HG03095 (cell line): ENCODE data around the gene INHBC.

Experiments used
- ATAC-seq: cut with Tn5 transposase; IDR thresholded peaks from one replicate; pipeline ENCODE4 v1.9.1; 2021; ENCODE audit warnings: moderate library complexity; ENCODE audit not compliant: unreplicated experiment

Gene INHBC

GRCh38 chr12:57452937-57453509 lies 18.4 kb downstream of the INHBC start:
- no peak for ATAC-seq

GRCh38 chr12:57454213-57454565 lies 19.6 kb downstream of the INHBC start:
- no peak for ATAC-seq

GRCh38 chr12:57454566-57455373 lies 20.2 kb downstream of the INHBC start, which contains the start of gene INHBE:
TSS of gene INHBE (plus strand) at chr12:57455307. CDS start at chr12:57455537, 230 bp downstream.
- ATAC-seq = no peak

- no peak for ATAC-seq
These were observed 21.0 kb downstream of the INHBC start for GRCh38 chr12:57455374-57456144.

- ATAC-seq = no peak
These were observed 21.6 kb downstream of the INHBC start for GRCh38 chr12:57456145-57456700.

- no peak for ATAC-seq
These were observed 22.3 kb downstream of the INHBC start for GRCh38 chr12:57456737-57457490.

GRCh38 chr12:57458665-57459054 lies 24.1 kb downstream of the INHBC start:
- ATAC-seq = no peak

GRCh38 chr12:57459055-57459749 lies 24.6 kb downstream of the INHBC start:
- ATAC-seq = peak; percentile 52

- no peak for ATAC-seq
These were observed 25.3 kb downstream of the INHBC start, which contains the start of gene GLI1 for GRCh38 chr12:57459750-57460467. TSS of gene GLI1 (plus strand) at chr12:57459785. CDS start at chr12:57463692, 3,907 bp downstream.

GRCh38 chr12:57460468-57460784 lies 25.8 kb downstream of the INHBC start:
- ATAC-seq = no peak

GRCh38 chr12:57460841-57461275 lies 26.3 kb downstream of the INHBC start:
- no peak for ATAC-seq

- no peak for ATAC-seq
These were observed 26.8 kb downstream of the INHBC start for GRCh38 chr12:57461276-57461916.

- ATAC-seq = no peak
These were observed 27.3 kb downstream of the INHBC start for GRCh38 chr12:57461917-57462250.

- ATAC-seq = peak; percentile 61
These were observed 27.8 kb downstream of the INHBC start for GRCh38 chr12:57462251-57462911.

GRCh38 chr12:57462912-57463253 lies 28.3 kb downstream of the INHBC start:
- ATAC-seq = no peak

GRCh38 chr12:57464569-57464968 lies 30.0 kb downstream of the INHBC start:
- no peak for ATAC-seq

- ATAC-seq = no peak
These were observed 30.6 kb downstream of the INHBC start for GRCh38 chr12:57465030-57465746.
